ENCODE results near the gene TUSC1.
"Not testable (repeated sequence)": the region's sequence is repeated elsewhere in the genome, so short reads cannot be mapped to it uniquely, and the experiment has no call there.

Gene TUSC1

GRCh38 chr9:25678147-25678666, at the start of gene TUSC1:
TUSC1 (minus strand) TSS chr9:25678444; CDS start chr9:25678312, 132 bp downstream.
- Histone ChIP-seq H3K36me3 (ENCODE audit: insufficient read depth, low read depth, low read length) (no peaks in the 10 kb centered on the region), H3K9me3 (ENCODE audit: insufficient read depth, low read depth, low read length) (no peaks in the 10 kb centered on the region), H3K4me3 (ENCODE audit: low read length) (peak within 1 kb of the TSS; percentile 58), H3K9ac (ENCODE audit: low read depth, low read length) (peak within 1 kb of the TSS; percentile 58; the same call in 1 of the 2 replicates), H3K27me3 (ENCODE audit: insufficient read depth, low read length) (peaks cover 11% of the 10 kb centered on the region; the same call in 1 of the 2 replicates), H3K4me1 (ENCODE audit: insufficient read depth, low read length) (peaks cover 7% of the 10 kb centered on the region; the same call in 1 of the 2 replicates), H3K27ac (ENCODE audit: low read length) (no peak within 1 kb of the TSS)

- H3K4me3 ChIP-seq (ENCODE audit: low read length): no peak overlapping the region
- peaks cover 9% of the 10 kb centered on the region for H3K9me3 ChIP-seq (ENCODE audit: insufficient read depth, low read depth, low read length)
- H3K4me1 ChIP-seq (ENCODE audit: insufficient read depth, low read length): no peaks in the 10 kb centered on the region
- H3K27me3 ChIP-seq (ENCODE audit: insufficient read depth, low read length): no peaks in the 10 kb centered on the region
- no peak overlapping the region for H3K27ac ChIP-seq (ENCODE audit: low read length)
- no peaks in the 10 kb centered on the region for H3K36me3 ChIP-seq (ENCODE audit: insufficient read depth, low read depth, low read length)
- no peak overlapping the region for H3K9ac ChIP-seq (ENCODE audit: low read depth, low read length)
Observed at GRCh38 chr9:25726871-25727410, 48.7 kb upstream of the TUSC1 start.

GRCh38 chr9:25724424-25724823, 46.2 kb upstream of the TUSC1 start:
- Histone ChIP-seq H3K27me3 (ENCODE audit: insufficient read depth, low read length) (no peaks in the 10 kb centered on the region), H3K9me3 (ENCODE audit: insufficient read depth, low read depth, low read length) (no peaks in the 10 kb centered on the region), H3K4me3 (ENCODE audit: low read length) (no peak overlapping the region), H3K36me3 (ENCODE audit: insufficient read depth, low read depth, low read length) (no peaks in the 10 kb centered on the region), H3K27ac (ENCODE audit: low read length) (no peak overlapping the region), H3K9ac (ENCODE audit: low read depth, low read length) (no peak overlapping the region), H3K4me1 (ENCODE audit: insufficient read depth, low read length) (no peaks in the 10 kb centered on the region)

- H3K9ac ChIP-seq (ENCODE audit: low read depth, low read length): no peak overlapping the region; the same call in 1 of the 2 replicates
- H3K27ac ChIP-seq (ENCODE audit: low read length): no peak overlapping the region
- no peaks in the 10 kb centered on the region for H3K9me3 ChIP-seq (ENCODE audit: insufficient read depth, low read depth, low read length)
- H3K4me1 ChIP-seq (ENCODE audit: insufficient read depth, low read length): peaks cover 7% of the 10 kb centered on the region; the same call in 1 of the 2 replicates
- H3K27me3 ChIP-seq (ENCODE audit: insufficient read depth, low read length): no peaks in the 10 kb centered on the region
- H3K4me3 ChIP-seq (ENCODE audit: low read length): no peak overlapping the region
- no peaks in the 10 kb centered on the region for H3K36me3 ChIP-seq (ENCODE audit: insufficient read depth, low read depth, low read length)
Observed at GRCh38 chr9:25716220-25716872, 38.1 kb upstream of the TUSC1 start.

- Histone ChIP-seq H3K9ac (ENCODE audit: low read depth, low read length) (no peak overlapping the region), H3K27ac (ENCODE audit: low read length) (no peak overlapping the region), H3K27me3 (ENCODE audit: insufficient read depth, low read length) (no peaks in the 10 kb centered on the region), H3K9me3 (ENCODE audit: insufficient read depth, low read depth, low read length) (no peaks in the 10 kb centered on the region), H3K4me3 (ENCODE audit: low read length) (no peak overlapping the region), H3K4me1 (ENCODE audit: insufficient read depth, low read length) (no peaks in the 10 kb centered on the region), H3K36me3 (ENCODE audit: insufficient read depth, low read depth, low read length) (no peaks in the 10 kb centered on the region)
Observed at GRCh38 chr9:25709941-25710340, 31.7 kb upstream of the TUSC1 start.

- H3K27me3 ChIP-seq (ENCODE audit: insufficient read depth, low read length): no peaks in the 10 kb centered on the region
Observed at GRCh38 chr9:25704800-25705199, 26.6 kb upstream of the TUSC1 start.

GRCh38 chr9:25703701-25704357, 25.6 kb upstream of the TUSC1 start:
- Histone ChIP-seq H3K9ac (ENCODE audit: low read depth, low read length) (no peak overlapping the region), H3K27me3 (ENCODE audit: insufficient read depth, low read length) (no peaks in the 10 kb centered on the region), H3K4me3 (ENCODE audit: low read length) (no peak overlapping the region), H3K36me3 (ENCODE audit: insufficient read depth, low read depth, low read length) (no peaks in the 10 kb centered on the region), H3K27ac (ENCODE audit: low read length) (no peak overlapping the region), H3K9me3 (ENCODE audit: insufficient read depth, low read depth, low read length) (no peaks in the 10 kb centered on the region), H3K4me1 (ENCODE audit: insufficient read depth, low read length) (no peaks in the 10 kb centered on the region)

More at GRCh38 chr9:25704800-25705199, 26.6 kb upstream of the TUSC1 start:
- H3K9ac ChIP-seq (ENCODE audit: low read depth, low read length): no peak overlapping the region
- H3K9me3 ChIP-seq (ENCODE audit: insufficient read depth, low read depth, low read length): no peaks in the 10 kb centered on the region
- H3K27ac ChIP-seq (ENCODE audit: low read length): no peak overlapping the region
- H3K4me1 ChIP-seq (ENCODE audit: insufficient read depth, low read length): no peaks in the 10 kb centered on the region
- H3K36me3 ChIP-seq (ENCODE audit: insufficient read depth, low read depth, low read length): no peaks in the 10 kb centered on the region
- no peak overlapping the region for H3K4me3 ChIP-seq (ENCODE audit: low read length)

- Histone ChIP-seq H3K27ac (ENCODE audit: low read length) (no peak overlapping the region), H3K36me3 (ENCODE audit: insufficient read depth, low read depth, low read length) (no peaks in the 10 kb centered on the region), H3K9ac (ENCODE audit: low read depth, low read length) (no peak overlapping the region), H3K27me3 (ENCODE audit: insufficient read depth, low read length) (no peaks in the 10 kb centered on the region), H3K4me1 (ENCODE audit: insufficient read depth, low read length) (no peaks in the 10 kb centered on the region), H3K9me3 (ENCODE audit: insufficient read depth, low read depth, low read length) (no peaks in the 10 kb centered on the region), H3K4me3 (ENCODE audit: low read length) (no peak overlapping the region)
Observed at GRCh38 chr9:25702536-25702935, 24.3 kb upstream of the TUSC1 start.

- H3K4me3 ChIP-seq (ENCODE audit: low read length); H3K9ac ChIP-seq (ENCODE audit: low read depth, low read length); H3K4me1 ChIP-seq (ENCODE audit: insufficient read depth, low read length); H3K36me3 ChIP-seq (ENCODE audit: insufficient read depth, low read depth, low read length); H3K27me3 ChIP-seq (ENCODE audit: insufficient read depth, low read length); H3K27ac ChIP-seq (ENCODE audit: low read length); H3K9me3 ChIP-seq (ENCODE audit: insufficient read depth, low read depth, low read length): not testable (repeated sequence)
Observed at GRCh38 chr9:25700899-25701298, 22.7 kb upstream of the TUSC1 start.

- no peak overlapping the region for H3K27ac ChIP-seq (ENCODE audit: low read length)
- no peak overlapping the region for H3K9ac ChIP-seq (ENCODE audit: low read depth, low read length)
- no peaks in the 10 kb centered on the region for H3K36me3 ChIP-seq (ENCODE audit: insufficient read depth, low read depth, low read length)
- H3K4me3 ChIP-seq (ENCODE audit: low read length): no peak overlapping the region
- H3K9me3 ChIP-seq (ENCODE audit: insufficient read depth, low read depth, low read length): no peaks in the 10 kb centered on the region
- H3K27me3 ChIP-seq (ENCODE audit: insufficient read depth, low read length): no peaks in the 10 kb centered on the region
- peaks cover 6% of the 10 kb centered on the region; the same call in 1 of the 2 replicates for H3K4me1 ChIP-seq (ENCODE audit: insufficient read depth, low read length)
Observed at GRCh38 chr9:25700430-25700829, 22.2 kb upstream of the TUSC1 start.

GRCh38 chr9:25691786-25692185, 13.5 kb upstream of the TUSC1 start:
- Histone ChIP-seq H3K4me1 (ENCODE audit: insufficient read depth, low read length) (peaks cover 8% of the 10 kb centered on the region; the same call in 1 of the 2 replicates), H3K9ac (ENCODE audit: low read depth, low read length) (no peak overlapping the region), H3K27me3 (ENCODE audit: insufficient read depth, low read length) (no peaks in the 10 kb centered on the region), H3K9me3 (ENCODE audit: insufficient read depth, low read depth, low read length) (no peaks in the 10 kb centered on the region), H3K36me3 (ENCODE audit: insufficient read depth, low read depth, low read length) (no peaks in the 10 kb centered on the region), H3K27ac (ENCODE audit: low read length) (no peak overlapping the region), H3K4me3 (ENCODE audit: low read length) (no peak overlapping the region)

- Histone ChIP-seq H3K4me1 (ENCODE audit: insufficient read depth, low read length) (no peaks in the 10 kb centered on the region), H3K27me3 (ENCODE audit: insufficient read depth, low read length) (no peaks in the 10 kb centered on the region), H3K9ac (ENCODE audit: low read depth, low read length) (no peak overlapping the region), H3K27ac (ENCODE audit: low read length) (no peak overlapping the region), H3K36me3 (ENCODE audit: insufficient read depth, low read depth, low read length) (no peaks in the 10 kb centered on the region), H3K4me3 (ENCODE audit: low read length) (no peak overlapping the region), H3K9me3 (ENCODE audit: insufficient read depth, low read depth, low read length) (no peaks in the 10 kb centered on the region)
Observed at GRCh38 chr9:25684321-25684720, 6.1 kb upstream of the TUSC1 start.
